K562 (cell line): ENCODE data around the gene ABCB9. TPM values are rescaled to one million over a fixed set of nuclear protein-coding genes. Genes with fewer than 3 reads are reported as not detected.
A peak's percentile ranks its signal among the peaks of the same experiment; 100 is the strongest.

ENCODE experiments used
- BMI1 ChIP-seq: fragments of 150-350 bp; IDR thresholded peaks from 2 replicates; pipeline ENCODE4 v1.6.1; 2014; ENCODE audit warnings: low read length
- CHCHD3 ChIP-seq: fragments of 250-450 bp; sonication (Bioruptor Pico); IDR thresholded peaks from 2 replicates; pipeline ENCODE4 v2.1.2; 2022; ENCODE audit warnings: mild to moderate bottlenecking
- CLOCK ChIP-seq: fragments of 250-450 bp; sonication (Bioruptor Pico); IDR thresholded peaks from 2 replicates; pipeline ENCODE4 v1.4.0; 2020; ENCODE audit warnings: mild to moderate bottlenecking, moderate library complexity, borderline replicate concordance
- ELF4 ChIP-seq: fragments of 450-650 bp; formaldehyde crosslinking; IDR thresholded peaks from 2 replicates; pipeline ENCODE4 v1.4.0; 2022; ENCODE audit warnings: missing genetic modification characterization
- FOSL1 ChIP-seq: fragments of 200-800 bp; sonication (Bioruptor generic); conservative IDR thresholded peaks from 2 replicates; pipeline ENCODE4 v1.6.1; 2016; ENCODE audit warnings: missing genetic modification characterization, missing compliant biosample characterization
- FOXM1 ChIP-seq, 2 experiments: fragments of 450-650 bp in 1 of 2; sonication (generic) in 1 of 2; formaldehyde crosslinking in 1 of 2; IDR thresholded peaks; 2 replicates each; pipeline versions ENCODE4 v1.6.1 to v1.9.0; 2017 to 2022; ENCODE audit warnings: low read depth in 2 of 2, mild to moderate bottlenecking in 2 of 2, missing genetic modification reagents in 1 of 2, moderate library complexity in 1 of 2
- GTF2B ChIP-seq: IDR thresholded peaks from 2 replicates; pipeline ENCODE4 v1.6.1; 2011; ENCODE audit not compliant: insufficient read length; ENCODE audit errors: extremely low read depth
- HEY1 ChIP-seq: fragments of 250-450 bp; sonication (Bioruptor Pico); IDR thresholded peaks from 2 replicates; pipeline ENCODE4 v1.5.0; 2020; ENCODE audit warnings: mild to moderate bottlenecking, moderate library complexity, borderline replicate concordance
- KHSRP ChIP-seq: fragments of 450-650 bp; IDR thresholded peaks from 2 replicates; pipeline ENCODE4 v1.6.1; 2017
- NR3C1 ChIP-seq: sonication (generic); formaldehyde crosslinking; IDR thresholded peaks from 2 replicates; pipeline ENCODE4 v1.8.1; 2022; ENCODE audit warnings: missing genetic modification reagents
- PHB ChIP-seq: fragments of 250-450 bp; sonication (Bioruptor Pico); IDR thresholded peaks from 2 replicates; pipeline ENCODE4 v1.5.0; 2021
- TAF15 ChIP-seq: fragments of 200-400 bp; formaldehyde crosslinking; IDR thresholded peaks from 2 replicates; pipeline ENCODE4 v1.6.1; 2017; ENCODE audit warnings: mild to moderate bottlenecking, low read depth, low read length, moderate library complexity
- XRCC5 ChIP-seq: fragments of 200-400 bp; formaldehyde crosslinking; IDR thresholded peaks from 2 replicates; pipeline ENCODE4 v1.6.1; 2017; ENCODE audit warnings: low read depth, mild to moderate bottlenecking, low read length
- ZNF431 ChIP-seq: sonication (generic); formaldehyde crosslinking; IDR thresholded peaks from 2 replicates; pipeline ENCODE4 v1.8.0; 2022; ENCODE audit warnings: mild to moderate bottlenecking, missing genetic modification reagents
- polyA plus RNA-seq, 8 experiments: library from polyadenylated mRNA; depleted of rRNA in 4 of 8; stranded (reverse) in 5 of 8; unstranded in 3 of 8; fragments of >200 nt; fragmentation: Nextera tagmentation in 2 of 8; fragmentation: Illumina TruSeq in 1 of 8; extraction: Ambion mirVana in 2 of 8; extraction: Trizol in 1 of 8; gene quantifications; 2 replicates each; pipeline versions ENCODE4 v1.2.1 to v1.2.3, GENCODE V29; 2011 to 2014; ENCODE audit warnings: inconsistent platforms in 1 of 8, missing spikeins in 1 of 8
- total RNA-seq, 7 experiments: library from RNA; depleted of rRNA in 6 of 7; stranded (reverse); fragments of >200 nt in 6 of 7; fragmentation: Illumina TruSeq in 2 of 7; extraction: Trizol in 2 of 7; gene quantifications; 2 replicates each; pipeline versions ENCODE4 v1.2.1 to v1.2.3, GENCODE V29; 2011 to 2021; ENCODE audit warnings: low replicate concordance in 1 of 7
- TF ChIP-seq, protein P1 (sequence below): fragments of 200-800 bp; sonication (Bioruptor generic); IDR thresholded peaks from 2 replicates; pipeline ENCODE4 v1.6.1; 2016; ENCODE audit warnings: missing genetic modification characterization, missing compliant biosample characterization
- TF ChIP-seq, protein P2 (sequence below), 2 experiments: fragments of 450-650 bp; conservative IDR thresholded peaks; 2 replicates each; pipeline ENCODE4 v1.6.1; 2017; ENCODE audit warnings: mild to moderate bottlenecking in 2 of 2, moderate library complexity in 2 of 2

The ABCB9 gene
- total and polyA plus RNA-seq, 9 of the 15 experiments (the other 6 are each of a cell fraction or from before 2014, with no cell fraction given) = 0.20 to 12.6 (median 6.2) TPM

GRCh38 chr12:122974274-122974891, 8.1 kb upstream of the ABCB9 start (continued):
- TF ChIP-seq, protein P1, sequence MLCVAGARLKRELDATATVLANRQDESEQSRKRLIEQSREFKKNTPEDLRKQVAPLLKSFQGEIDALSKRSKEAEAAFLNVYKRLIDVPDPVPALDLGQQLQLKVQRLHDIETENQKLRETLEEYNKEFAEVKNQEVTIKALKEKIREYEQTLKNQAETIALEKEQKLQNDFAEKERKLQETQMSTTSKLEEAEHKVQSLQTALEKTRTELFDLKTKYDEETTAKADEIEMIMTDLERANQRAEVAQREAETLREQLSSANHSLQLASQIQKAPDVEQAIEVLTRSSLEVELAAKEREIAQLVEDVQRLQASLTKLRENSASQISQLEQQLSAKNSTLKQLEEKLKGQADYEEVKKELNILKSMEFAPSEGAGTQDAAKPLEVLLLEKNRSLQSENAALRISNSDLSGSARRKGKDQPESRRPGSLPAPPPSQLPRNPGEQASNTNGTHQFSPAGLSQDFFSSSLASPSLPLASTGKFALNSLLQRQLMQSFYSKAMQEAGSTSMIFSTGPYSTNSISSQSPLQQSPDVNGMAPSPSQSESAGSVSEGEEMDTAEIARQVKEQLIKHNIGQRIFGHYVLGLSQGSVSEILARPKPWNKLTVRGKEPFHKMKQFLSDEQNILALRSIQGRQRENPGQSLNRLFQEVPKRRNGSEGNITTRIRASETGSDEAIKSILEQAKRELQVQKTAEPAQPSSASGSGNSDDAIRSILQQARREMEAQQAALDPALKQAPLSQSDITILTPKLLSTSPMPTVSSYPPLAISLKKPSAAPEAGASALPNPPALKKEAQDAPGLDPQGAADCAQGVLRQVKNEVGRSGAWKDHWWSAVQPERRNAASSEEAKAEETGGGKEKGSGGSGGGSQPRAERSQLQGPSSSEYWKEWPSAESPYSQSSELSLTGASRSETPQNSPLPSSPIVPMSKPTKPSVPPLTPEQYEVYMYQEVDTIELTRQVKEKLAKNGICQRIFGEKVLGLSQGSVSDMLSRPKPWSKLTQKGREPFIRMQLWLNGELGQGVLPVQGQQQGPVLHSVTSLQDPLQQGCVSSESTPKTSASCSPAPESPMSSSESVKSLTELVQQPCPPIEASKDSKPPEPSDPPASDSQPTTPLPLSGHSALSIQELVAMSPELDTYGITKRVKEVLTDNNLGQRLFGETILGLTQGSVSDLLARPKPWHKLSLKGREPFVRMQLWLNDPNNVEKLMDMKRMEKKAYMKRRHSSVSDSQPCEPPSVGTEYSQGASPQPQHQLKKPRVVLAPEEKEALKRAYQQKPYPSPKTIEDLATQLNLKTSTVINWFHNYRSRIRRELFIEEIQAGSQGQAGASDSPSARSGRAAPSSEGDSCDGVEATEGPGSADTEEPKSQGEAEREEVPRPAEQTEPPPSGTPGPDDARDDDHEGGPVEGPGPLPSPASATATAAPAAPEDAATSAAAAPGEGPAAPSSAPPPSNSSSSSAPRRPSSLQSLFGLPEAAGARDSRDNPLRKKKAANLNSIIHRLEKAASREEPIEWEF = no peak
- TF ChIP-seq NR3C1 (CRISPR knock-in tag) (no peak), XRCC5 (peak; percentile 73; the same call in 1 of the 2 replicates), CHCHD3 (CRISPR knock-in tag) (no peak), GTF2B (no peak), HEY1 (0 out of 2 replicates have a peak, but pooled peaks have one; percentile 45), KHSRP (no peak), CLOCK (CRISPR knock-in tag) (no peak), ZNF431 (no peak), ELF4 (CRISPR knock-in tag) (no peak), FOXM1 (IDR thresholded peaks at IDR 0.05; ENCODE audit: low read depth) (peak; percentile 73; the same call in 1 of the 2 replicates), FOXM1 (CRISPR knock-in tag; IDR thresholded peaks at IDR 0.05; ENCODE audit: low read depth) (no peak), PHB (CRISPR knock-in tag) (no peak), FOSL1 (0 out of 2 replicates have a peak, but pooled peaks have one; percentile 41), TAF15 (no peak), BMI1 (no peak)
- TF ChIP-seq, protein P2, sequence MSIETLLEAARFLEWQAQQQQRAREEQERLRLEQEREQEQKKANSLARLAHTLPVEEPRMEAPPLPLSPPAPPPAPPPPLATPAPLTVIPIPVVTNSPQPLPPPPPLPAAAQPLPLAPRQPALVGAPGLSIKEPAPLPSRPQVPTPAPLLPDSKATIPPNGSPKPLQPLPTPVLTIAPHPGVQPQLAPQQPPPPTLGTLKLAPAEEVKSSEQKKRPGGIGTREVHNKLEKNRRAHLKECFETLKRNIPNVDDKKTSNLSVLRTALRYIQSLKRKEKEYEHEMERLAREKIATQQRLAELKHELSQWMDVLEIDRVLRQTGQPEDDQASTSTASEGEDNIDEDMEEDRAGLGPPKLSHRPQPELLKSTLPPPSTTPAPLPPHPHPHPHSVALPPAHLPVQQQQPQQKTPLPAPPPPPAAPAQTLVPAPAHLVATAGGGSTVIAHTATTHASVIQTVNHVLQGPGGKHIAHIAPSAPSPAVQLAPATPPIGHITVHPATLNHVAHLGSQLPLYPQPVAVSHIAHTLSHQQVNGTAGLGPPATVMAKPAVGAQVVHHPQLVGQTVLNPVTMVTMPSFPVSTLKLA (conservative IDR thresholded peaks at IDR 0.05) = no peak; a peak in 1 of 4 replicates
